Measurements from ENCODE around the gene SGTA.

- TF ChIP-seq CTCF (IDR thresholded peaks at IDR 0.05 in 2 of 3, conservative IDR thresholded peaks at IDR 0.05 in 1 of 3; ENCODE audit: insufficient read depth in 2 of 3, low read depth in 1 of 3, low read length in 3 of 3), result no peak
- TF ChIP-seq LARP7 (IDR thresholded peaks at IDR 0.05), result no peak
- TF ChIP-seq RB1 (IDR thresholded peaks at IDR 0.05; ENCODE audit: low read depth), result no peak
- no peak for TF ChIP-seq PKNOX1 (IDR thresholded peaks at IDR 0.05)
- no peak for TF ChIP-seq THRA (IDR thresholded peaks at IDR 0.05)
- TF ChIP-seq ZBTB2 (IDR thresholded peaks at IDR 0.05), result no peak
- TF ChIP-seq EP300 (IDR thresholded peaks at IDR 0.05; ENCODE audit: low read length), result no peak
- no peak for TF ChIP-seq ZNF274 (IDR thresholded peaks at IDR 0.05; ENCODE audit: borderline replicate concordance, low read depth, low read length)
These were observed 41.1 kb upstream of the SGTA start for GRCh38 chr19:2824129-2824528.

Measured in K562 (cell line).